Erythroblast (primary cell): Measurements from ENCODE around the gene FAH.

ENCODE experiments used
- GATA1 ChIP-seq: IDR thresholded peaks from 2 replicates; pipeline ENCODE4 v1.6.1; 2011; ENCODE audit warnings: low read depth, mild to moderate bottlenecking, control low read depth, low read length, moderate library complexity
- POLR2A ChIP-seq: IDR thresholded peaks from 2 replicates; pipeline ENCODE4 v1.6.1; 2011; ENCODE audit warnings: mild to moderate bottlenecking, low read length

- TF ChIP-seq POLR2A (peak; percentile 32), GATA1 (no peak)
Measured at GRCh38 chr15:80152896-80153876, at the start of gene FAH.
